Endothelial cell (in vitro differentiated cells): ENCODE data around the gene SYTL1. TPM values are rescaled to one million over a fixed set of nuclear protein-coding genes. Genes with fewer than 3 reads are reported as not detected.

Experiments used
- DNase-seq: peaks from one replicate; pipeline ENCODE4 v3.0.0; 2021; ENCODE audit warnings: low spot score
- H3K27ac Mint-ChIP-seq: one replicate; pipeline ENCODE4 v1.8.0; 2021; ENCODE audit warnings: mixed read lengths, inconsistent platforms; ENCODE audit not compliant: unreplicated experiment
- H3K27me3 Mint-ChIP-seq: one replicate; pipeline ENCODE4 v1.8.0; 2021; ENCODE audit warnings: mild to moderate bottlenecking, moderate library complexity, mixed read lengths, inconsistent platforms; ENCODE audit not compliant: unreplicated experiment
- H3K36me3 Mint-ChIP-seq: one replicate; pipeline ENCODE4 v1.8.0; 2021; ENCODE audit warnings: mild to moderate bottlenecking, low read depth, mixed read lengths, inconsistent platforms; ENCODE audit not compliant: unreplicated experiment
- H3K4me1 Mint-ChIP-seq: one replicate; pipeline ENCODE4 v1.8.0; 2021; ENCODE audit warnings: mild to moderate bottlenecking, mixed read lengths, inconsistent platforms; ENCODE audit not compliant: unreplicated experiment
- H3K4me3 Mint-ChIP-seq: one replicate; pipeline ENCODE4 v1.8.0; 2021; ENCODE audit warnings: mild to moderate bottlenecking, mixed read lengths, inconsistent platforms; ENCODE audit not compliant: unreplicated experiment
- H3K9me3 Mint-ChIP-seq: one replicate; pipeline ENCODE4 v1.8.0; 2021; ENCODE audit warnings: mixed read lengths, inconsistent platforms; ENCODE audit not compliant: unreplicated experiment
- total RNA-seq: library from RNA; stranded (reverse); fragmentation: NEBNext Ultra II Directional; extraction: Animal tissue kit (Norgen Biotek cat#: 25700); gene quantifications from one replicate; pipeline ENCODE4 v1.2.1, GENCODE V29; 2021; ENCODE audit not compliant: unreplicated experiment
- TF ChIP-seq, protein P1 (sequence below): fragments of 200-600 bp; sonication (generic); IDR thresholded peaks from one replicate; pipeline ENCODE4 v1.5.0; 2021; ENCODE audit warnings: antibody characterized with exemption; ENCODE audit not compliant: unreplicated experiment

Gene SYTL1
- total RNA-seq, 1 donor from 2014 or later = 1.3 TPM

GRCh38 chr1:27301052-27301422, 40.8 kb upstream of the SYTL1 start:
- H3K27me3 Mint-ChIP-seq = peaks cover 8% of the 10 kb centered on the region
- DNase-seq = no peak
- no peak overlapping the region for H3K27ac Mint-ChIP-seq
- TF ChIP-seq, protein P1, sequence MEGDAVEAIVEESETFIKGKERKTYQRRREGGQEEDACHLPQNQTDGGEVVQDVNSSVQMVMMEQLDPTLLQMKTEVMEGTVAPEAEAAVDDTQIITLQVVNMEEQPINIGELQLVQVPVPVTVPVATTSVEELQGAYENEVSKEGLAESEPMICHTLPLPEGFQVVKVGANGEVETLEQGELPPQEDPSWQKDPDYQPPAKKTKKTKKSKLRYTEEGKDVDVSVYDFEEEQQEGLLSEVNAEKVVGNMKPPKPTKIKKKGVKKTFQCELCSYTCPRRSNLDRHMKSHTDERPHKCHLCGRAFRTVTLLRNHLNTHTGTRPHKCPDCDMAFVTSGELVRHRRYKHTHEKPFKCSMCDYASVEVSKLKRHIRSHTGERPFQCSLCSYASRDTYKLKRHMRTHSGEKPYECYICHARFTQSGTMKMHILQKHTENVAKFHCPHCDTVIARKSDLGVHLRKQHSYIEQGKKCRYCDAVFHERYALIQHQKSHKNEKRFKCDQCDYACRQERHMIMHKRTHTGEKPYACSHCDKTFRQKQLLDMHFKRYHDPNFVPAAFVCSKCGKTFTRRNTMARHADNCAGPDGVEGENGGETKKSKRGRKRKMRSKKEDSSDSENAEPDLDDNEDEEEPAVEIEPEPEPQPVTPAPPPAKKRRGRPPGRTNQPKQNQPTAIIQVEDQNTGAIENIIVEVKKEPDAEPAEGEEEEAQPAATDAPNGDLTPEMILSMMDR = peak; percentile 47
- H3K4me3 Mint-ChIP-seq = no peak overlapping the region
- peaks cover 19% of the 10 kb centered on the region for H3K36me3 Mint-ChIP-seq
- H3K9me3 Mint-ChIP-seq = no peaks in the 10 kb centered on the region
- peaks cover 12% of the 10 kb centered on the region for H3K4me1 Mint-ChIP-seq

DNA sequence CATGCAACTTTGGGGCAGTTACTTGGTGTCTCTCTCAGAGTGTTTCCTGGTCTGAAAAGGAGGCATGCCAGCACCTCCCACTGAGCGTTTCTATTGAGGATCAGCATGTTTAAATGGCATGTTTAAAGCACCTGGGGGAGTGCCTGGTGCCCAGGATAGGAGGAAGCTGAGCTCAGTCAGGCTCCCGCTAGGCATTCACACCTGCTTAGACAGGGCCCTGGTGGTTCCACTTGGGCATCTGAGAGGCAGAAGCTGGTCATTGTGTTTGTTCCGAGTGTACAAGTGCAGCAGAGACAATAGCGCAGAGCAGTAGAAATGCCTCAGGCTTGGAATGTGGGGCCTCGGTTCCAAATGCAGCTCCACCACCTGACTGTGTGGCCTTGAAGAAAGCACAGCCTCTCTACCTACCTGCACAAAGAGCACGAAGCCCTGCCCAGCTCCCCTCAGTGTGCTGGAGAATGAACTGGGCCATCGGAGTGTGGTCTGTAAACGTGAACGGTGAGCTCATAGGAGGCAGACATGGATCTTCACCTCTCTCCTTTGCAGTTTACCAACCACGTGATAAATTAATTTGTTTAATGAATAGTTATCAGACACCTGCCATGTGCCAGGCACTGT, 40.1 kb upstream of the SYTL1 start:
- Mint-ChIP-seq H3K9me3 (no peaks in the 10 kb centered on the region), H3K36me3 (peaks cover 14% of the 10 kb centered on the region), H3K27ac (no peak overlapping the region), H3K27me3 (peaks cover 8% of the 10 kb centered on the region), H3K4me1 (peaks cover 12% of the 10 kb centered on the region), H3K4me3 (peak overlapping the region; percentile 31)
- TF ChIP-seq, protein P1 = no peak
- DNase-seq = no peak

DNA sequence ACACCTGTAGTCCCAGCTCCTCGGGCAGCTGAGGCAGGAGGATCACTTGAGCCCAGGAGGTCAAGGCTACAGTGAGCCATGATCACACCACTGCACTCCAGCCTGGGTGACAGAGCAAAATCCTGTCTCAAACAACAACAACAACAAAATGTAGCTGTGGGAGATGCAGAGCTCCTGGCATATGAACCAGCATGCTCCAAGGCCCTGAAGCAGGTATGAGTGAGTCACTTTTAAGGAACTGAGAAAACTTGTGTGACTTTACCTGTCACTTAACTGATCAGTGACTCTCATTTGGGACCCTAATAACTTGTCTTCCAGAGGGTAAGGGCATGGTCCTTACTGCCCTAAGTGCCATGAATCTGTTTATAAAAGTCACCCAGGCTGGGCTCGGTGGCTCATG, 39.2 kb upstream of the SYTL1 start:
- H3K36me3 Mint-ChIP-seq = peaks cover 14% of the 10 kb centered on the region
- H3K4me3 Mint-ChIP-seq = no peak overlapping the region

DNA sequence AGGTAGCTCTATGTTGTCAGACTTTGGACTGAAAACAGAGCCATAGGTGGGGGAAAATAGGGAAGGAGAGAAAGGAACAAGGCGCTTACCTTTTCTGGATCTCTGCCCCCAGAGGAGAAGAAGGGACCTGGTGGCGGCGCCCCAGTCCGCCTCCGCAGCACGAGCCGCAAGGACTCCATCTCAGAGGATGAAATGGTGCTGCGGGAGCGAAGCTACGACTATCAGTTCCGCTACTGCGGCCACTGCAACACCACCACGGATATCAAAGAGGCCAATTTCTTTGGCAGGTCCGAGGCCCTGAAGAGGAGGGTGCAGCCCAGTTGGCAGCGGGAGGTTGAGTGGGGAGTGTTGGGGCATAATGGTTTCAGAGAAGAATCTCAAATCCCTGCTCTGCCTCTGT, 38.3 kb upstream of the SYTL1 start:
- Mint-ChIP-seq H3K36me3 (peaks cover 14% of the 10 kb centered on the region), H3K27me3 (peaks cover 8% of the 10 kb centered on the region), H3K4me3 (no peak overlapping the region), H3K4me1 (peaks cover 15% of the 10 kb centered on the region), H3K27ac (no peak overlapping the region), H3K9me3 (no peaks in the 10 kb centered on the region)
- TF ChIP-seq, protein P1 = no peak
- DNase-seq = no peak

More for the DNA sequence above, 39.2 kb upstream of the SYTL1 start:
- TF ChIP-seq, protein P1 = no peak
- no peak for DNase-seq
- peaks cover 8% of the 10 kb centered on the region for H3K27me3 Mint-ChIP-seq
- peaks cover 12% of the 10 kb centered on the region for H3K4me1 Mint-ChIP-seq
- H3K9me3 Mint-ChIP-seq = no peaks in the 10 kb centered on the region
- no peak overlapping the region for H3K27ac Mint-ChIP-seq

- Mint-ChIP-seq H3K4me1 (peaks cover 3% of the 10 kb centered on the region), H3K27ac (no peak overlapping the region), H3K9me3 (no peaks in the 10 kb centered on the region), H3K27me3 (no peaks in the 10 kb centered on the region), H3K4me3 (no peak overlapping the region), H3K36me3 (peaks cover 4% of the 10 kb centered on the region)
- TF ChIP-seq, protein P1 = no peak
- DNase-seq = no peak
Measured at GRCh38 chr1:27306071-27306470, 35.8 kb upstream of the SYTL1 start.
